Small intestine (tissue), 7 donors: ENCODE data around the gene DOCK2. TPM values are rescaled to one million over a fixed set of nuclear protein-coding genes. Genes with fewer than 3 reads are reported as not detected.
"Not testable (repeated sequence)": the region's sequence is repeated elsewhere in the genome, so short reads cannot be mapped to it uniquely, and the experiment has no call there.

Source experiments
- DNase-seq, 2 donors: peaks; one replicate each; pipeline versions ENCODE4 v3.0.0 to v3.0.0-alpha.2; 2013
- FAIRE-seq: peaks from 2 replicates; lab custom pipeline; 2012; peaks lifted over from hg19 to GRCh38; lab: Jason Lieb, UNC
- H3K27ac ChIP-seq, 3 donors: one replicate each; pipeline ENCODE4 v1.5.1; 2013; ENCODE audit warnings: low read length in 2 of 3, mild to moderate bottlenecking in 2 of 3, control low read depth in 1 of 3, inconsistent platforms in 1 of 3, low read depth in 1 of 3, moderate library complexity in 1 of 3
- H3K27me3 ChIP-seq, 3 donors: one replicate each; pipeline ENCODE4 v1.6.1; 2013; ENCODE audit warnings: low read length in 3 of 3, inconsistent platforms in 1 of 3; ENCODE audit not compliant: control insufficient read depth in 3 of 3, insufficient read depth in 3 of 3
- H3K36me3 ChIP-seq, 3 donors: one replicate each; pipeline ENCODE4 v1.6.1; 2013; ENCODE audit warnings: low read length in 3 of 3, inconsistent platforms in 1 of 3, low read depth in 1 of 3, mild to moderate bottlenecking in 1 of 3, moderate library complexity in 1 of 3; ENCODE audit not compliant: control insufficient read depth in 3 of 3, insufficient read depth in 2 of 3
- H3K4me1 ChIP-seq, 3 donors: one replicate each; pipeline ENCODE4 v1.6.1; 2013; ENCODE audit warnings: low read length in 2 of 3, inconsistent platforms in 1 of 3, low read depth in 1 of 3, mild to moderate bottlenecking in 1 of 3, moderate library complexity in 1 of 3; ENCODE audit not compliant: control insufficient read depth in 3 of 3, insufficient read depth in 2 of 3
- H3K4me3 ChIP-seq, 3 donors: one replicate each; pipeline ENCODE4 v1.5.1; 2013; ENCODE audit warnings: low read length in 3 of 3, control low read depth in 1 of 3, inconsistent platforms in 1 of 3, low read depth in 1 of 3, mild to moderate bottlenecking in 1 of 3, moderate library complexity in 1 of 3
- H3K9me3 ChIP-seq, 2 donors: one replicate each; pipeline ENCODE4 v1.6.1; 2013; ENCODE audit warnings: low read depth in 1 of 2, low read length in 1 of 2; ENCODE audit not compliant: control insufficient read depth in 2 of 2, insufficient read depth in 1 of 2
- WGBS, 3 donors: extraction: QIAGEN DNeasy Blood & Tissue Kit; methylation state at CpG; one replicate each; pipeline ENCODE4 v1.1.7; 2013; 5-methylcytosine and 5-hydroxymethylcytosine counted together
- polyA plus RNA-seq, 4 donors: library from polyadenylated mRNA; stranded (reverse) in 3 of 4; unstranded in 1 of 4; fragments of 200-250 nt in 3 of 4; fragments of 120-200 nt in 1 of 4; gene quantifications; one replicate each; pipeline versions ENCODE4 v1.2.1 to v1.2.3, GENCODE V29; 2013
- donor health status: healthy with polysubstance abuse.
- donor health status: control.
- donor health status: control.
- donor health status: Bipolar disorder and iron deficiency.
- donor health status: healthy.

The DOCK2 gene
- polyA plus RNA-seq, 4 donors: 1.3 to 5.9 (median 3.0) TPM

DNA sequence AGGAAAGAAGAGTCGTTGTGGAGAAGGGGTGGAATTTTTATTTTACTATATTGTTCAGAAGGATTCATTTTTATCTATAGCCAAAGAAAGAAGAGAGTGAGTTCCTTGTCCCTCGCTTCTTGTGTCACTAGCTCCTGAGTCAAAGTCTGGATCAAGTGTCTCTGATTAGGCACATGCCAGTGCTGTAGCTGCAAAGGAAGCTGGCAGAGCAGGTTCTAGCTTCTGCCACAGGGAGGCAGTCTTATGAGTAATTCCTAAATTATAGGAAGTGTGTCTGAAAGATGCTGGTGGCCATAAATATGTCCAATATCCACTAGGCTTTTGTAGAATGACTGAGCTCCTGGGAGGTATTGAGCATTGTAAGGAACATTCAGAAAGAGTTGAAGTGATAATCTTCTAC is 84.7 kb downstream of the DOCK2 start:
- DNase-seq (no peak), FAIRE-seq (no peak)
- no peaks in the 10 kb centered on the region for H3K36me3 ChIP-seq
- 93 to 100% (median 98%) methylated on average over 2 of the region's 2 CpGs for WGBS, 3 donors
- H3K4me1 ChIP-seq: no peaks in the 10 kb centered on the region
- H3K27ac ChIP-seq: no peak overlapping the region
- no peaks in the 10 kb centered on the region for H3K9me3 ChIP-seq
- no peaks in the 10 kb centered on the region for H3K27me3 ChIP-seq
- H3K4me3 ChIP-seq: no peak overlapping the region

DNA sequence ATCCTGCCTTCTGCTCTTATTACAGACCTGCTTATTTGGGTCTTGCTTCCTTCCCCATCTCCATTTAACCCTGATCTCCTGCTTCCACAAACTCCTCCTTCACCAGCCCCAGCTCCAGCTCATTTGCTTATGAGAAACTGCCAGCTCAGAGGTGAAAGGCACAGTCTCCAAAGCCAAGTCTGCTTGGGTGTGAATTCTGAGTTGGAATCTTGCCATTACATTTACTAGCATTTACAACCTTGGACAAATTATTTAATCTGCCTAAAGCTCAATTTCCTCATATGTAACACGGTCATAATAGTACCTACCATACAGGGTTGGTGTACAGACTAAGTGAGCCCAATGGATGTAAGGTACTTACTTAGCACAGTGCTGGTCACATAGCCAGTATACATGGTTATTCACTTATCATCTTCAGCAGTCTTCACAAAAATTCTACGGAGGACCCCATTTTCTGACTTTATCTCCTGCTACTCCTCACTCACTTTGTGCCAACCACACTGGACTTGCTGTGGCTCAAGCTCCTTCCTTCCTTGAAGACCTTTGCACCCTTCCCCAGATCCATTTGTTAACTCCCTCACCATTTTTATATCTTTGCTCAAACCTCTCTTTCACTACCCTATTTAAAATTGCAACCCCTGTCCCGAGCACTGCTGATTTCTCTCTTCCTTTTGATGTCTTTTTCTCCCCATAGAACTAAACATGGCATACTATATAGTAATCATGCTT is 86.2 kb downstream of the DOCK2 start:
- Histone ChIP-seq H3K9me3 (no peaks in the 10 kb centered on the region), H3K4me1 (no peaks in the 10 kb centered on the region), H3K4me3 (no peak overlapping the region), H3K36me3 (no peaks in the 10 kb centered on the region), H3K27me3 (no peaks in the 10 kb centered on the region), H3K27ac (no peak overlapping the region)
- 20 to 62% (median 45%) methylated on average over 3 of the region's 3 CpGs for WGBS, 3 donors
- DNase-seq (peak in 1 of 2 donors; percentile 10), FAIRE-seq (no peak)

DNA sequence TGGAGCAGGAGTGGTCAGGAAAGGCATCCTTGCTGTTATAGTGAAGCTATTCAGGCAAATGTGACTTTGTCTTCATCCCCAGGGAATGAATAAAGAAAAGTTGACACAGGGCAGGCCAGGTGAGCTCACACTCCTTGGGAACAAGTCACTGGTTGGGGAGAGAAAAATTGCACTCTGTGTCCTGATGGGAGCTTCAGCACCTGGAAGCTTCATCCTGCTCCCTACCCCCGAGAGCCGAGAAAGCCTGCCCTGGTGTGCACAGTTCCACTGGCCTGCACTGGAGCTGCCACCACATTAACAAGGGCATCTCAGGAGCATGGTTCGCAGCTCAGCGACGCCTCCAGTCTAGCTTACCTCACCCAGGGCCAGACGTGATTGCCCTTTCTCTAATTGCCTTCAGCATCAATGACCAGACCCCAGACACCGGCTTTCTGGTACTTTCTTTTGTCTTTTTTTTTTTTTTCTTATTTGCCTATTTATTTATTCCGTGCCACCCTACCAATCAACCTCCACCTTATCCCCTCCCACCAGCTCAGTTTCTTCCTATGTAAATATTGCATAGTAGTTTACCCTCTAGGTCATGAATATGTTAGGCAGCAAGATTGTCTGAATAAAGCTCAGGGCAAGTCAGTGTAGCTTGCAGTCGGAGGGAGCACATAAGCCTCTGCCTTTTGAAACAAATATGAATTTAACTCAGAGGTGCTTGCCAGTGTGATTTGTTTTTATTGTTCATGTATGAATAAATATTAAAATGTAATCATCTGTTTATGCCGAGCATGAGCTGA is 87.4 kb downstream of the DOCK2 start:
- FAIRE-seq (no peak), DNase-seq (no peak)
- H3K4me1 ChIP-seq: no peaks in the 10 kb centered on the region
- H3K27ac ChIP-seq: no peak overlapping the region
- H3K27me3 ChIP-seq: no peaks in the 10 kb centered on the region
- no peak overlapping the region for H3K4me3 ChIP-seq
- WGBS, 3 donors: 76 to 81% (median 77%) methylated on average over 10 of the region's 10 CpGs
- H3K9me3 ChIP-seq: no peaks in the 10 kb centered on the region
- H3K36me3 ChIP-seq: no peaks in the 10 kb centered on the region

DNA sequence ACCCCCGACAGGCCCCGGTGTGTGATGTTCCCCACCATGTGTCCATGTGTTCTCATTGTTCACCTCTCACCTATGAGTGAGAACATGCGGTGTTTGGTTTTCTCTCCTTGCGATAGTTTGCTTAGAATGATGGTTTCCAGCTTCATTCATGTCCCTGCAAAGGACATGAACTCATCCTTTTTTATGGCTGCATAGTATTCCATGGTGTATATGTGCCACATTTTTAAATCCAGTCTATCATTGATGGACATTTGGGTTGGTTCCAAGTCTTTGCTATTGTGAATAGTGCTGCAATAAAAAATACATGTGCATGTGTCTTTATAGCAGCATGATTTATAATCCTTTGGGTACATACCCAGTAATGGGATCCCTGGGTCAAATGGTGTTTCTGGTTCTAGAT is 88.6 kb downstream of the DOCK2 start:
- not testable (repeated sequence) for FAIRE-seq, H3K9me3 ChIP-seq, H3K4me1 ChIP-seq, H3K27me3 ChIP-seq, H3K36me3 ChIP-seq, H3K4me3 ChIP-seq, DNase-seq, H3K27ac ChIP-seq
- 95 to 99% (median 98%) methylated on average over 4 of the region's 4 CpGs for WGBS, 3 donors

DNA sequence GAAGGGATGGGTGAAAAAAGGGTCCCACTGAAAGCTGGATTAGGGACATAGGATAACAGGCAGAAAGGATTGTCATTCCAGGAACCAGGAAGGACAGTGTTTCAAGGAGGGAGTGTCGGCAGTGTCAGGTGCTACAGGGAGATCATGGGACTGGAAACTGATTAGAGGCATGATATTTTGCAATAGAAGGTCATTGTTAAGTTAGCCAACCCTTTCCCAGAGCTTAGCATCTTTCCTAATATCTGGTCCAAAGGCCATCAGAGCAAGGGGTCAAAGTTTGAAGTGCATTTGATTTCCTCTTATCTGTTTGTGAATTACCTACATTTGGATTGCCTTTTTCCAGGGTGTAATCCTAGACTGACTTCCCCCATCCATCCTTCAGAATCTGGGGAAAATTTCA is 91.3 kb downstream of the DOCK2 start:
- Histone ChIP-seq H3K36me3 (no peaks in the 10 kb centered on the region), H3K27me3 (no peaks in the 10 kb centered on the region), H3K4me1 (no peaks in the 10 kb centered on the region), H3K27ac (no peak overlapping the region), H3K9me3 (no peaks in the 10 kb centered on the region), H3K4me3 (no peak overlapping the region)
- DNase-seq (peak; percentile 18 to 22), FAIRE-seq (no peak)
- 27 to 55% (median 38%) methylated on average over 1 of the region's 1 CpG for WGBS, 3 donors

DNA sequence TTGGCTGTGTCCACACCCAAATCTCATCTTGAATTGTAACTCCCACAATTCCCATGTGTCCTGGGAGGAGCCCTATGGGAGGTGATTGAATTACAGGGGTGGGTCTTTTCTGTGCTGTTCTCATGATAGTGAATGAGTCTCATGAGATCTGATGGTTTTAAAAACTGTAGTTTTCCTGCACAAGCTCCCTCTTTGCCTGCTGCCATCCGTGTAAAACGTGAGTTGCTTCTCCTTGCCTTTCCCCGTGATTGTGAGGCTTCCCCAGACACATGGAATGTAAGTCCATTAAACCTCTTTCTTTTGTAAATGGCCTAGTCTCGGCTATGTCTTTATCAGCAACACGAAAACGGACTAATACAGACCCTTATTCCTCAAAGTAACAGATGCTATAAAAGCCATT is 94.1 kb downstream of the DOCK2 start:
- DNase-seq: no peak
- Histone ChIP-seq H3K4me1 (no peaks in the 10 kb centered on the region), H3K27ac (no peak overlapping the region), H3K4me3 (no peak overlapping the region), H3K27me3 (no peaks in the 10 kb centered on the region), H3K9me3 (no peaks in the 10 kb centered on the region), H3K36me3 (no peaks in the 10 kb centered on the region)
- WGBS, 3 donors: 78 to 88% (median 84%) methylated on average over 6 of the region's 6 CpGs
- FAIRE-seq: no peak

DNA sequence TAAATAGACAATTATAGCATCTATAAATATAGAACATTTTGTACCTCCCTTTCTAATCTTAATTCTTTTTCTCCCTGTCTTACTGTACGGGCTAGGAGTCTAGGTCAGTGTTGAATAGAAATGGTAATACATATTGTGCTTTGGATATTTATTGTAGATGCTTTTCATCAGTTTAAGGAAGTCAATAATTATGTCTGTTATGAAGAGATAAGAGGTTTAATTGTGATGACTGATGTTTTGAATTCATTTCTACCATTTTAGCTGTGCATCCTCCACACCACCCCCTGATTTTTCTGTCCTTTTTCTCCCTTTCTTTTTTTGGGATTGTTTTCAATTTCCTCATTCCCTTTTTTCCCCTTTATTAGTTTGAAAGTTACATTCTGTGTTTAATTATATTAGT is 95.8 kb downstream of the DOCK2 start:
- H3K36me3 ChIP-seq: no peaks in the 10 kb centered on the region
- FAIRE-seq: no peak
- DNase-seq: no peak
- H3K4me3 ChIP-seq: no peak overlapping the region
- no peaks in the 10 kb centered on the region for H3K4me1 ChIP-seq
- H3K27me3 ChIP-seq: no peaks in the 10 kb centered on the region
- WGBS, 3 donors: 47 to 86% (median 68%) methylated on average over 1 of the region's 1 CpG
- H3K9me3 ChIP-seq: no peaks in the 10 kb centered on the region
- no peak overlapping the region for H3K27ac ChIP-seq

DNA sequence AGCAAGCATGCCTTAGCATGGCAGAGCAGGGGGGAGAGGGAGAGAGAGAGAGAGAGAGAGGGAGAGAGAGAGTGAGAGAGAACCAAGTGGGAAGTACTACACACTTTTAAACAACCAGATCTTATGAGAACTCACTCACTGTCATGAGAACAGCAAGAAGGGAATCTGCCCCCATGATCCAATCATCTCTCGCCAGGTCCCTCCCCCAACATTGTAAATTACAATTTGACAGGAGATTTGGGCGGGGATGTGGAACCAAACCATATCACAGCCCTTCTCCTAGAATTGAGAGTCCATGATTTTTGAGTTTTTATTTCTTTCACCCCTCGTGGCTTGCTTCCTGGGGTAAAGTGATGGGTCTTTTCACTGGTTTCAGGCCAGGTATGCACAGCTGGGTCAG is 98.8 kb downstream of the DOCK2 start:
- no peak for DNase-seq
- H3K36me3 ChIP-seq: no peaks in the 10 kb centered on the region
- H3K4me1 ChIP-seq: no peaks in the 10 kb centered on the region
- H3K4me3 ChIP-seq: no peak overlapping the region
- H3K9me3 ChIP-seq: no peaks in the 10 kb centered on the region
- 68 to 87% (median 76%) methylated on average over 3 of the region's 3 CpGs for WGBS, 3 donors
- H3K27ac ChIP-seq: no peak overlapping the region
- FAIRE-seq: no peak
- H3K27me3 ChIP-seq: no peaks in the 10 kb centered on the region
